CD14-positive monocyte (primary cell): ENCODE data around the gene OAS2. TPM values are rescaled to one million over a fixed set of nuclear protein-coding genes. Genes with fewer than 3 reads are reported as not detected.

ENCODE experiments used
- DNase-seq, 3 donors: peaks; one replicate each; pipeline ENCODE4 v3.0.0-alpha.2; 2011 to 2022
- H2AFZ ChIP-seq: 2 replicates; pipeline ENCODE4 v1.6.0; 2012; ENCODE audit warnings: mild to moderate bottlenecking, low read depth, low read length, inconsistent platforms; ENCODE audit not compliant: insufficient read depth, poor library complexity, severe bottlenecking
- H3K27ac ChIP-seq, 2 donors: 1 replicate in 1 of 2; 2 replicates in 1 of 2; pipeline ENCODE4 v1.5.1; 2012 to 2013; ENCODE audit warnings: low read length in 2 of 2, control low read depth in 1 of 2, inconsistent platforms in 1 of 2, low read depth in 1 of 2, mild to moderate bottlenecking in 1 of 2
- H3K27me3 ChIP-seq, 2 donors: one replicate each; pipeline versions ENCODE4 v1.6.0 to v1.6.1; 2011 to 2013; ENCODE audit warnings: low read length in 2 of 2; ENCODE audit not compliant: control insufficient read depth in 2 of 2, insufficient read depth in 2 of 2
- H3K36me3 ChIP-seq, 2 donors: replicated peaks in 1 of 2; 1 replicate in 1 of 2; 2 replicates in 1 of 2; pipeline versions ENCODE4 v1.5.1 to v1.6.1; 2012 to 2013; ENCODE audit warnings: low read length in 2 of 2, control low read depth in 1 of 2, inconsistent platforms in 1 of 2, mild to moderate bottlenecking in 1 of 2; ENCODE audit not compliant: insufficient read depth in 2 of 2, control insufficient read depth in 1 of 2
- H3K4me1 ChIP-seq, 2 donors: 1 replicate in 1 of 2; 2 replicates in 1 of 2; pipeline versions ENCODE4 v1.5.1 to v1.6.1; 2012 to 2013; ENCODE audit warnings: low read length in 2 of 2, control low read depth in 1 of 2, inconsistent platforms in 1 of 2, mild to moderate bottlenecking in 1 of 2, moderate library complexity in 1 of 2; ENCODE audit not compliant: insufficient read depth in 2 of 2, control insufficient read depth in 1 of 2
- H3K4me2 ChIP-seq: replicated peaks from 2 replicates; pipeline ENCODE3; 2012; ENCODE audit warnings: low read length, moderate library complexity, mild to moderate bottlenecking; ENCODE audit not compliant: poor library complexity, severe bottlenecking; ENCODE audit errors: extremely low read depth
- H3K4me3 ChIP-seq, 3 experiments: fragments of 200-600 bp in 1 of 3; sonication (generic) in 1 of 3; replicated peaks in 1 of 3; 1 replicate in 2 of 3; 2 replicates in 1 of 3; pipeline ENCODE4 v1.5.1; 2011 to 2013; ENCODE audit warnings: low read length in 3 of 3, mild to moderate bottlenecking in 3 of 3, control low read depth in 2 of 3, low read depth in 2 of 3, inconsistent platforms in 1 of 3, moderate library complexity in 1 of 3
- H3K79me2 ChIP-seq: 2 replicates; pipeline ENCODE4 v1.6.0; 2012; ENCODE audit warnings: mild to moderate bottlenecking, control low read depth, inconsistent platforms, low read length, moderate library complexity; ENCODE audit not compliant: insufficient read depth
- H3K9ac ChIP-seq: 2 replicates; pipeline ENCODE4 v1.6.0; 2017; ENCODE audit warnings: low read length, mild to moderate bottlenecking; ENCODE audit not compliant: insufficient read depth, poor library complexity, severe bottlenecking
- H3K9me3 ChIP-seq, 2 donors: replicated peaks in 1 of 2; 1 replicate in 1 of 2; 2 replicates in 1 of 2; pipeline versions ENCODE4 v1.5.1 to v1.6.1; 2012 to 2013; ENCODE audit warnings: low read length in 2 of 2, control low read depth in 1 of 2; ENCODE audit not compliant: control insufficient read depth in 1 of 2, insufficient read depth in 1 of 2
- H4K20me1 ChIP-seq: 2 replicates; pipeline ENCODE4 v1.6.0; 2012; ENCODE audit warnings: mild to moderate bottlenecking, low read length, control low read depth, moderate library complexity; ENCODE audit not compliant: insufficient read depth
- H3K27ac Mint-ChIP-seq, 7 donors: one replicate each; pipeline ENCODE4 v1.8.0; 2020; ENCODE audit warnings: mild to moderate bottlenecking in 7 of 7, mixed read lengths in 7 of 7, moderate library complexity in 6 of 7, inconsistent platforms in 2 of 7
- H3K27me3 Mint-ChIP-seq, 3 donors: one replicate each; pipeline ENCODE4 v1.8.0; 2021 to 2022; ENCODE audit warnings: low read depth in 3 of 3, mild to moderate bottlenecking in 3 of 3, mixed read lengths in 3 of 3, moderate library complexity in 3 of 3, inconsistent platforms in 1 of 3
- H3K36me3 Mint-ChIP-seq, 2 donors: one replicate each; pipeline ENCODE4 v1.8.0; 2020; ENCODE audit warnings: mixed read lengths in 2 of 2, inconsistent platforms in 1 of 2, mild to moderate bottlenecking in 1 of 2
- H3K4me1 Mint-ChIP-seq: one replicate; pipeline ENCODE4 v1.8.0; 2020; ENCODE audit warnings: mild to moderate bottlenecking, mixed read lengths
- H3K4me3 Mint-ChIP-seq, 2 donors: one replicate each; pipeline ENCODE4 v1.8.0; 2020; ENCODE audit warnings: mild to moderate bottlenecking in 2 of 2, mixed read lengths in 2 of 2, moderate library complexity in 1 of 2
- H3K9me3 Mint-ChIP-seq, 7 donors: one replicate each; pipeline ENCODE4 v1.8.0; 2020 to 2022; ENCODE audit warnings: mixed read lengths in 7 of 7, mild to moderate bottlenecking in 6 of 7, moderate library complexity in 6 of 7, inconsistent platforms in 2 of 7
- WGBS: methylation state at CpG from one replicate; pipeline ENCODE4 v1.1.5; 2013; ENCODE audit warnings: missing lambda C conversion rate; ENCODE audit not compliant: insufficient coverage; 5-methylcytosine and 5-hydroxymethylcytosine counted together
- intact Hi-C, 2 donors: fragments of 100-400 bp; cut with micrococcal nuclease; formaldehyde crosslinking; loops; one replicate each; pipeline versions ENCODE4 v1.15.0 to v1.15.1; 2023
- polyA plus RNA-seq, 3 donors: library from polyadenylated mRNA; depleted of rRNA in 1 of 3; unstranded in 2 of 3; stranded (reverse) in 1 of 3; fragments of 300-500 nt in 2 of 3; fragments of >200 nt in 1 of 3; fragmentation: Illumina TruSeq in 2 of 3; gene quantifications; 1 replicate in 2 of 3; 2 replicates in 1 of 3; pipeline ENCODE4 v1.2.3, GENCODE V29; 2012 to 2021
- TF ChIP-seq, protein P1 (sequence below): fragments of 200-600 bp; IDR thresholded peaks from one replicate; pipeline ENCODE4 v1.8.0; 2022; ENCODE audit warnings: antibody characterized with exemption, mild to moderate bottlenecking

The OAS2 gene
- polyA plus RNA-seq, 3 donors, result 27.7 to 55.9 (median 40.1) TPM

- Histone ChIP-seq H4K20me1 (no peaks in the 10 kb centered on the region), H3K9ac (no peak overlapping the region), H3K27ac (no peak overlapping the region), H2AFZ (no peak overlapping the region), H3K36me3 (peaks cover 79 to 100% of the 10 kb centered on the region in 2 donors), H3K9me3 (peaks cover 6 to 7% of the 10 kb centered on the region in 2 donors), H3K4me2 (no peak overlapping the region), H3K4me1 (no peaks in the 10 kb centered on the region), H3K27me3 (no peaks in the 10 kb centered on the region), H3K4me3 (no peak overlapping the region), H3K79me2 (no peaks in the 10 kb centered on the region)
- 100% methylated on average over 4 of the region's 6 CpGs for WGBS
- Mint-ChIP-seq H3K4me1 (no peaks in the 10 kb centered on the region), H3K27me3 (no peaks in the 10 kb centered on the region), H3K9me3 (peaks cover 0 to 15% (median 4%) of the 10 kb centered on the region in 7 donors), H3K36me3 (peaks cover 91 to 95% of the 10 kb centered on the region in 2 donors), H3K4me3 (no peak overlapping the region), H3K27ac (peak overlapping the region in 1 of 7 donors; percentile 56)
- intact Hi-C loops, result no loop called here
- TF ChIP-seq, protein P1, sequence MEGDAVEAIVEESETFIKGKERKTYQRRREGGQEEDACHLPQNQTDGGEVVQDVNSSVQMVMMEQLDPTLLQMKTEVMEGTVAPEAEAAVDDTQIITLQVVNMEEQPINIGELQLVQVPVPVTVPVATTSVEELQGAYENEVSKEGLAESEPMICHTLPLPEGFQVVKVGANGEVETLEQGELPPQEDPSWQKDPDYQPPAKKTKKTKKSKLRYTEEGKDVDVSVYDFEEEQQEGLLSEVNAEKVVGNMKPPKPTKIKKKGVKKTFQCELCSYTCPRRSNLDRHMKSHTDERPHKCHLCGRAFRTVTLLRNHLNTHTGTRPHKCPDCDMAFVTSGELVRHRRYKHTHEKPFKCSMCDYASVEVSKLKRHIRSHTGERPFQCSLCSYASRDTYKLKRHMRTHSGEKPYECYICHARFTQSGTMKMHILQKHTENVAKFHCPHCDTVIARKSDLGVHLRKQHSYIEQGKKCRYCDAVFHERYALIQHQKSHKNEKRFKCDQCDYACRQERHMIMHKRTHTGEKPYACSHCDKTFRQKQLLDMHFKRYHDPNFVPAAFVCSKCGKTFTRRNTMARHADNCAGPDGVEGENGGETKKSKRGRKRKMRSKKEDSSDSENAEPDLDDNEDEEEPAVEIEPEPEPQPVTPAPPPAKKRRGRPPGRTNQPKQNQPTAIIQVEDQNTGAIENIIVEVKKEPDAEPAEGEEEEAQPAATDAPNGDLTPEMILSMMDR, result no peak
- DNase-seq, result no peak
These were observed 14.2 kb upstream of the OAS2 start for GRCh38 chr12:112964067-112964670.

DNA sequence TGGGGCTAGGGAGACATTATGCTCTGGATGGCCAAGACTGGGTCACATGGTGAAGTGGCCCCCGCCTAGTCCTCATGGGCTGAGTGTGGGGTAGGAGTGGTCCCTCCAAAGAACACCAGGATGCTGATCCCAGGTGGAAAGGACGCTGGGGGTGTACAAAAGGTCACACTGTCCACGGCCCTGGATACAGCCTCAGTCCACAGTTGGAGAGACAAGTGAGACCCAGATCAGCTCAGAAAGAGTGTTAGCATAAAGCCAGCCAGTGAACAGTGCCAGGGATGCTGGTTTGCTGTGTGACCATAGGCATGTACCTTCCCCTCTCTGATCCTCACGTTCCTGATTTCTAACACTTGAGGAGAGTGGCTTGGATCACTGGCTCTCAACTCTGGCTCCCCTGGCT lies 13.4 kb upstream of the OAS2 start:
- Mint-ChIP-seq H3K27me3 (peaks cover 0 to 1% (median 0%) of the 10 kb centered on the region in 3 donors), H3K9me3 (peaks cover 0 to 8% (median 2%) of the 10 kb centered on the region in 7 donors), H3K4me1 (no peaks in the 10 kb centered on the region), H3K36me3 (peaks cover 91 to 95% of the 10 kb centered on the region in 2 donors), H3K4me3 (no peak overlapping the region), H3K27ac (no peak overlapping the region)
- no peak overlapping the region for H3K4me2 ChIP-seq
- peak in 1 of 3 donors; percentile 0 for DNase-seq
- TF ChIP-seq, protein P1, result no peak
- no peak overlapping the region for H3K4me3 ChIP-seq
- 100% methylated on average over 3 of the region's 4 CpGs for WGBS
- H2AFZ ChIP-seq, result no peak overlapping the region
- peaks cover 6% of the 10 kb centered on the region in 2 donors for H3K9me3 ChIP-seq
- no peaks in the 10 kb centered on the region for H3K27me3 ChIP-seq
- no peak overlapping the region for H3K27ac ChIP-seq
- H3K36me3 ChIP-seq, result peaks cover 86 to 100% of the 10 kb centered on the region in 2 donors
- no peaks in the 10 kb centered on the region for H3K4me1 ChIP-seq
- no peaks in the 10 kb centered on the region for H4K20me1 ChIP-seq
- intact Hi-C loops, result no loop called here
- no peak overlapping the region for H3K9ac ChIP-seq
- H3K79me2 ChIP-seq, result no peaks in the 10 kb centered on the region
